ENCODE measurements around the gene SLC22A16. TPM values are rescaled to one million over a fixed set of nuclear protein-coding genes. Genes with fewer than 3 reads are reported as not detected.

SLC22A16 gene
- total RNA-seq, 1 donor from 2014 or later, result not detected

GRCh38 chr6:110484321-110484720 lies 7.9 kb upstream of the SLC22A16 start:
- intact Hi-C loops (cut with micrococcal nuclease), result no loop called here
- H3K27me3 Mint-ChIP-seq (ENCODE audit: insufficient read depth), result peaks cover 13% of the 10 kb centered on the region
- H3K4me1 Mint-ChIP-seq (ENCODE audit: low read depth), result no peaks in the 10 kb centered on the region
- H3K4me3 Mint-ChIP-seq, result no peak overlapping the region
- H3K9me3 Mint-ChIP-seq, result peaks cover 10% of the 10 kb centered on the region
- H3K36me3 Mint-ChIP-seq (ENCODE audit: low read depth), result no peaks in the 10 kb centered on the region
- DNase-seq (ENCODE audit: low spot score), result no peak
- no peak overlapping the region for H3K27ac Mint-ChIP-seq

- peaks cover 10% of the 10 kb centered on the region for H3K9me3 Mint-ChIP-seq
- no peaks in the 10 kb centered on the region for H3K36me3 Mint-ChIP-seq (ENCODE audit: low read depth)
- peaks cover 20% of the 10 kb centered on the region for H3K27me3 Mint-ChIP-seq (ENCODE audit: insufficient read depth)
- H3K4me1 Mint-ChIP-seq (ENCODE audit: low read depth), result no peaks in the 10 kb centered on the region
- no peak overlapping the region for H3K27ac Mint-ChIP-seq
- no peak for DNase-seq (ENCODE audit: low spot score)
- H3K4me3 Mint-ChIP-seq, result no peak overlapping the region
- intact Hi-C loops (cut with micrococcal nuclease), result no loop called here
These were observed 6.5 kb upstream of the SLC22A16 start for GRCh38 chr6:110482774-110483400.

- H3K9me3 Mint-ChIP-seq, result peaks cover 10% of the 10 kb centered on the region
- intact Hi-C loops (cut with micrococcal nuclease), result no loop called here
- H3K27me3 Mint-ChIP-seq (ENCODE audit: insufficient read depth), result peaks cover 22% of the 10 kb centered on the region
These were observed 4.7 kb upstream of the SLC22A16 start for GRCh38 chr6:110481081-110481480.

GRCh38 chr6:110475066-110475653 lies 1.3 kb downstream of the SLC22A16 start:
- no peak overlapping the region for H3K27ac Mint-ChIP-seq

More at GRCh38 chr6:110481081-110481480, 4.7 kb upstream of the SLC22A16 start:
- DNase-seq (ENCODE audit: low spot score), result no peak
- Mint-ChIP-seq H3K27ac (no peak overlapping the region), H3K4me3 (no peak overlapping the region), H3K4me1 (ENCODE audit: low read depth) (no peaks in the 10 kb centered on the region), H3K36me3 (ENCODE audit: low read depth) (no peaks in the 10 kb centered on the region)

GRCh38 chr6:110474500-110474899 lies 1.9 kb downstream of the SLC22A16 start:
- Mint-ChIP-seq H3K27me3 (ENCODE audit: insufficient read depth) (peaks cover 28% of the 10 kb centered on the region), H3K36me3 (ENCODE audit: low read depth) (no peaks in the 10 kb centered on the region), H3K27ac (no peak overlapping the region), H3K4me3 (no peak overlapping the region), H3K9me3 (no peaks in the 10 kb centered on the region), H3K4me1 (ENCODE audit: low read depth) (peaks cover 13% of the 10 kb centered on the region)
- DNase-seq (ENCODE audit: low spot score), result no peak
- intact Hi-C loops (cut with micrococcal nuclease), result no loop called here

More at GRCh38 chr6:110475066-110475653, 1.3 kb downstream of the SLC22A16 start:
- Mint-ChIP-seq H3K36me3 (ENCODE audit: low read depth) (no peaks in the 10 kb centered on the region), H3K4me3 (peak overlapping the region; percentile 62), H3K27me3 (ENCODE audit: insufficient read depth) (peaks cover 28% of the 10 kb centered on the region), H3K9me3 (no peaks in the 10 kb centered on the region), H3K4me1 (ENCODE audit: low read depth) (peaks cover 13% of the 10 kb centered on the region)
- DNase-seq (ENCODE audit: low spot score), result no peak
- intact Hi-C loops (cut with micrococcal nuclease), result no loop called here

DNA sequence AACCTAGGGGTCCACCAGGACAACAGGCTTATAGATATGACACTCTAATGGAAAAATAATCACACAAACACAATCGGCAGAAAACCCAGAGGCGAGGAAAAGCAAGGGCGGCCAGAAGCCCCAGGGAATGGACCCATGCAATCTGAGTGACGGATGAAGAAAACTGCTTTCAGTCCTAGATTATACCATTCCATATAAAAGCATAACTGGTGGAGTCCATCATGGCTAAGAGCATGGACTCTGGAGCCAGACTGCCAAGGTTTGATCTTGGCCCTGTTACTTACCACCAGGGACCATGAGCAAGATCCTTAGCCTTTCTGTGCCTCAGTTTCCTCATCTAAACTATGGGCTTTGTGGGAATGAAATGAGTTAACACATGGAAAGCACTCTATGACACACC lies 3.7 kb downstream of the SLC22A16 start:
- Mint-ChIP-seq H3K27me3 (ENCODE audit: insufficient read depth) (peaks cover 19% of the 10 kb centered on the region), H3K36me3 (ENCODE audit: low read depth) (no peaks in the 10 kb centered on the region), H3K9me3 (no peaks in the 10 kb centered on the region), H3K4me3 (no peak overlapping the region), H3K4me1 (ENCODE audit: low read depth) (peaks cover 13% of the 10 kb centered on the region), H3K27ac (no peak overlapping the region)
- intact Hi-C loops (cut with micrococcal nuclease), result no loop called here
- no peak for DNase-seq (ENCODE audit: low spot score)

DNA sequence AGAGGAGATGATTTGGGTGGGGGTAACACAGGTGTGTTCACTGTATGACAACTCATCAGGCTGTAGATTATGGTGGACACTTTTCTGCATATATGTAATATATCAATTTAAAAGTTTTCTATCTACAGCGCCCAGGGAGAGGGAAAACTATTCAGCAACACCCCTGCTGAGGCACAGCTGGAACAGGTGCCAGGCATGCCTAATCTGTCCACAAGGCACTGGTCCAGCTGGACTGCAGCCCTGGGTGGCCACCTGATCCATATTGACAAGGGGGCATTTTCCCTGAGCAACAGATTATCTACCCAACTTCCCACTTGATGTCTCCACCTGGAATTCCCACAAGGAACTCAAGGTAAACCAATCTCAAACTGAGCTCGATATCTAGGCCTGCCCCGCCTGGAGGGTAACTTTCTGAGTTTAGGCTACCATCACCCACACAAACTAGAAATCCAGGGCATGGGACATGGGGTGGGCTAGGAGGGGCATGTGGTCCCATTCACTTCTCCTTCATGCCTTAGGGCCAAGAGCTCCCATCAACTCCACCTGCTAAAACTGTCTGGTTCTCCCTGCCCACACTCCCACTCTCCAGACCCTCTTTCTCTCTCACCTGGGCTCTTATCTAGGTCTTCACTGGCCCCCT lies 4.6 kb downstream of the SLC22A16 start:
- H3K27me3 Mint-ChIP-seq (ENCODE audit: insufficient read depth), result peaks cover 20% of the 10 kb centered on the region

GRCh38 chr6:110468731-110469130 lies 7.7 kb downstream of the SLC22A16 start:
- DNase-seq (ENCODE audit: low spot score), result no peak
- no peak overlapping the region for H3K27ac Mint-ChIP-seq
- intact Hi-C loops (cut with micrococcal nuclease), result no loop called here
- peaks cover 14% of the 10 kb centered on the region for H3K27me3 Mint-ChIP-seq (ENCODE audit: insufficient read depth)
- no peaks in the 10 kb centered on the region for H3K36me3 Mint-ChIP-seq (ENCODE audit: low read depth)
- H3K4me1 Mint-ChIP-seq (ENCODE audit: low read depth), result no peaks in the 10 kb centered on the region
- H3K9me3 Mint-ChIP-seq, result peaks cover 9% of the 10 kb centered on the region
- no peak overlapping the region for H3K4me3 Mint-ChIP-seq

More for the DNA sequence above, 4.6 kb downstream of the SLC22A16 start:
- no peaks in the 10 kb centered on the region for H3K9me3 Mint-ChIP-seq
- peaks cover 13% of the 10 kb centered on the region for H3K4me1 Mint-ChIP-seq (ENCODE audit: low read depth)
- H3K36me3 Mint-ChIP-seq (ENCODE audit: low read depth), result no peaks in the 10 kb centered on the region
- no peak for DNase-seq (ENCODE audit: low spot score)
- intact Hi-C loops (cut with micrococcal nuclease), result no loop called here
- H3K27ac Mint-ChIP-seq, result no peak overlapping the region
- H3K4me3 Mint-ChIP-seq, result no peak overlapping the region

DNA sequence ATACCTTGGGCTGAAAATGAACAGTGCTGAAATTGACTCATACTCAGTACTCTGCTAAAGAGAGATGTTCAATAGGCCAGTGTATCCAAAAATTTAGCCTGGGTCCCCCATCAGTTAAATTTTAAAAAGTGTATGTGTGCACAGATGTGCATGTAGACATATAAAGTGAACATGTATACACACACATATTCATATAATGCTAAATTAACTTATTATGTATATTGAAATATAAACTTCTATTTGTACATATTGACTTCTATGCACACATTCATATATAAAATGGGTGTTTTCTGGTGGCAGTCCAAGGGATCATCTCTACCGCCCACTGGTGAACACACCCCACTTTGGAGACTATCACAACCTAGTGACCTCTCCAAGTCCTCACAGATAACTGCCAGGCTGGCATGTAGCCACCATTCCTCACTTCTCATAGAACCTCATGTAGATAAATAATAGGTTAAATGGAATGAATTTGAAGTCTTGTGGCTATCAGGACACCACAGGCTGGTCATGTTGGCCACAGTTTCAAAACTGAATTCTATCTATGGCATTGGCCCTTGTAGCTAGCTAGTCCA lies 8.8 kb downstream of the SLC22A16 start:
- Mint-ChIP-seq H3K4me3 (no peak overlapping the region), H3K36me3 (ENCODE audit: low read depth) (no peaks in the 10 kb centered on the region), H3K4me1 (ENCODE audit: low read depth) (no peaks in the 10 kb centered on the region), H3K27me3 (ENCODE audit: insufficient read depth) (peaks cover 14% of the 10 kb centered on the region), H3K9me3 (peaks cover 17% of the 10 kb centered on the region), H3K27ac (no peak overlapping the region)
- intact Hi-C loops (cut with micrococcal nuclease), result no loop called here
- no peak for DNase-seq (ENCODE audit: low spot score)

GRCh38 chr6:110462884-110463481 lies 13.4 kb downstream of the SLC22A16 start:
- Mint-ChIP-seq H3K27me3 (ENCODE audit: insufficient read depth) (peaks cover 10% of the 10 kb centered on the region), H3K4me1 (ENCODE audit: low read depth) (no peaks in the 10 kb centered on the region), H3K36me3 (ENCODE audit: low read depth) (no peaks in the 10 kb centered on the region), H3K4me3 (no peak overlapping the region), H3K9me3 (peaks cover 30% of the 10 kb centered on the region), H3K27ac (no peak overlapping the region)
- intact Hi-C loops (cut with micrococcal nuclease), result no loop called here
- no peak for DNase-seq (ENCODE audit: low spot score)

GRCh38 chr6:110461376-110461775 lies 15.0 kb downstream of the SLC22A16 start:
- intact Hi-C loops (cut with micrococcal nuclease), result no loop called here
- peaks cover 30% of the 10 kb centered on the region for H3K9me3 Mint-ChIP-seq
- H3K27me3 Mint-ChIP-seq (ENCODE audit: insufficient read depth), result peaks cover 6% of the 10 kb centered on the region
- H3K27ac Mint-ChIP-seq, result no peak overlapping the region
- no peaks in the 10 kb centered on the region for H3K36me3 Mint-ChIP-seq (ENCODE audit: low read depth)
- DNase-seq (ENCODE audit: low spot score), result no peak
- no peak overlapping the region for H3K4me3 Mint-ChIP-seq
- no peaks in the 10 kb centered on the region for H3K4me1 Mint-ChIP-seq (ENCODE audit: low read depth)

GRCh38 chr6:110459137-110459536 lies 17.3 kb downstream of the SLC22A16 start:
- H3K9me3 Mint-ChIP-seq, result peaks cover 25% of the 10 kb centered on the region
- H3K4me1 Mint-ChIP-seq (ENCODE audit: low read depth), result no peaks in the 10 kb centered on the region
- H3K27ac Mint-ChIP-seq, result no peak overlapping the region
- DNase-seq (ENCODE audit: low spot score), result no peak
- intact Hi-C loops (cut with micrococcal nuclease), result no loop called here
- H3K4me3 Mint-ChIP-seq, result no peak overlapping the region
- H3K27me3 Mint-ChIP-seq (ENCODE audit: insufficient read depth), result no peaks in the 10 kb centered on the region
- H3K36me3 Mint-ChIP-seq (ENCODE audit: low read depth), result no peaks in the 10 kb centered on the region

GRCh38 chr6:110458476-110458875 lies 17.9 kb downstream of the SLC22A16 start:
- Mint-ChIP-seq H3K27me3 (ENCODE audit: insufficient read depth) (no peaks in the 10 kb centered on the region), H3K9me3 (peaks cover 18% of the 10 kb centered on the region), H3K27ac (no peak overlapping the region), H3K4me3 (no peak overlapping the region), H3K36me3 (ENCODE audit: low read depth) (no peaks in the 10 kb centered on the region), H3K4me1 (ENCODE audit: low read depth) (no peaks in the 10 kb centered on the region)
- intact Hi-C loops (cut with micrococcal nuclease), result no loop called here
- DNase-seq (ENCODE audit: low spot score), result no peak
